ENCODE data around the gene CMTM1.
"Not testable (repeated sequence)": the region's sequence is repeated elsewhere in the genome, so short reads cannot be mapped to it uniquely, and the experiment has no call there.

CMTM1 gene

GRCh38 chr16:66561381-66562080 lies 4.7 kb upstream of the CMTM1 start:
- TF ChIP-seq POLR2A (IDR thresholded peaks at IDR 0.05; ENCODE audit: low read length) (no peak), GATA1 (IDR thresholded peaks at IDR 0.05; ENCODE audit: low read depth, low read length) (no peak)
- no peak for DNase-seq

- DNase-seq: no peak
- TF ChIP-seq POLR2A (IDR thresholded peaks at IDR 0.05; ENCODE audit: low read length) (no peak), GATA1 (IDR thresholded peaks at IDR 0.05; ENCODE audit: low read depth, low read length) (no peak)
Observed at GRCh38 chr16:66562409-66562808, 3.8 kb upstream of the CMTM1 start.

GRCh38 chr16:66562986-66563385 lies 3.3 kb upstream of the CMTM1 start:
- no peak for TF ChIP-seq POLR2A (IDR thresholded peaks at IDR 0.05; ENCODE audit: low read length)
- no peak for TF ChIP-seq GATA1 (IDR thresholded peaks at IDR 0.05; ENCODE audit: low read depth, low read length)

GRCh38 chr16:66563574-66564334 lies 2.5 kb upstream of the CMTM1 start:
- TF ChIP-seq POLR2A (IDR thresholded peaks at IDR 0.05; ENCODE audit: low read length): no peak
- no peak for TF ChIP-seq GATA1 (IDR thresholded peaks at IDR 0.05; ENCODE audit: low read depth, low read length)
- peak in 1 of 2 experiments; percentile 17 for DNase-seq

More at GRCh38 chr16:66562986-66563385, 3.3 kb upstream of the CMTM1 start:
- peak; percentile 40 to 79 for DNase-seq

- DNase-seq: not testable (repeated sequence)
Observed at GRCh38 chr16:66567270-66567669, 1.0 kb downstream of the CMTM1 start.

- TF ChIP-seq POLR2A (IDR thresholded peaks at IDR 0.05; ENCODE audit: low read length) (no peak), GATA1 (IDR thresholded peaks at IDR 0.05; ENCODE audit: low read depth, low read length) (no peak)
- DNase-seq: no peak
Observed at GRCh38 chr16:66568355-66568754, 2.1 kb downstream of the CMTM1 start.

GRCh38 chr16:66569131-66569530 lies 2.9 kb downstream of the CMTM1 start:
- no peak for DNase-seq
- TF ChIP-seq POLR2A (IDR thresholded peaks at IDR 0.05; ENCODE audit: low read length) (no peak), GATA1 (IDR thresholded peaks at IDR 0.05; ENCODE audit: low read depth, low read length) (no peak)

- DNase-seq: peak; percentile 36 to 44
- TF ChIP-seq GATA1 (IDR thresholded peaks at IDR 0.05; ENCODE audit: low read depth, low read length) (no peak), POLR2A (IDR thresholded peaks at IDR 0.05; ENCODE audit: low read length) (no peak)
Observed at GRCh38 chr16:66569827-66570405, 3.7 kb downstream of the CMTM1 start.

- no peak for TF ChIP-seq GATA1 (IDR thresholded peaks at IDR 0.05; ENCODE audit: low read depth, low read length)
- TF ChIP-seq POLR2A (IDR thresholded peaks at IDR 0.05; ENCODE audit: low read length): no peak
- peak; percentile 37 to 40 for DNase-seq
Observed at GRCh38 chr16:66572356-66572755, 6.1 kb downstream of the CMTM1 start.

GRCh38 chr16:66574081-66574480 lies 7.8 kb downstream of the CMTM1 start:
- TF ChIP-seq GATA1 (IDR thresholded peaks at IDR 0.05; ENCODE audit: low read depth, low read length) (no peak), POLR2A (IDR thresholded peaks at IDR 0.05; ENCODE audit: low read length) (no peak)
- peak; percentile 32 to 50 for DNase-seq

GRCh38 chr16:66574531-66574930 lies 8.3 kb downstream of the CMTM1 start:
- TF ChIP-seq POLR2A (IDR thresholded peaks at IDR 0.05; ENCODE audit: low read length): no peak
- TF ChIP-seq GATA1 (IDR thresholded peaks at IDR 0.05; ENCODE audit: low read depth, low read length): no peak
- DNase-seq: peak; percentile 32 to 65

- TF ChIP-seq GATA1 (IDR thresholded peaks at IDR 0.05; ENCODE audit: low read depth, low read length): no peak
- TF ChIP-seq POLR2A (IDR thresholded peaks at IDR 0.05; ENCODE audit: low read length): no peak
- peak; percentile 27 to 51 for DNase-seq
Observed at GRCh38 chr16:66575060-66575459, 8.8 kb downstream of the CMTM1 start.

- TF ChIP-seq GATA1 (IDR thresholded peaks at IDR 0.05; ENCODE audit: low read depth, low read length) (no peak), POLR2A (IDR thresholded peaks at IDR 0.05; ENCODE audit: low read length) (no peak)
- no peak for DNase-seq
Observed at GRCh38 chr16:66576296-66576695, 10.1 kb downstream of the CMTM1 start.

All from erythroblast (primary cell).